ENCODE results near the gene ADAMTS12. TPM values are rescaled to one million over a fixed set of nuclear protein-coding genes. Genes with fewer than 3 reads are reported as not detected.

ADAMTS12 gene
- total and polyA plus RNA-seq, 2 of the 8 experiments (the other 6 are each of a cell fraction or from before 2014, with no cell fraction given) = 6.4 to 12.8 TPM

GRCh38 chr5:33763435-33763834, 128.4 kb downstream of the ADAMTS12 start:
- H2BK15ac ChIP-seq (ENCODE audit: low read length) = no peak overlapping the region
- no peak overlapping the region for H4K5ac ChIP-seq (ENCODE audit: insufficient read length, low read depth, low read length)
- no peaks in the 10 kb centered on the region for H3K9me3 ChIP-seq (ENCODE audit: insufficient read depth in 2 of 2, low read depth in 1 of 2, low read length in 1 of 2)
- H3K56ac ChIP-seq (replicated peaks; ENCODE audit: insufficient read length, low read depth, low read length) = no peak overlapping the region
- no peaks in the 10 kb centered on the region for H3K36me3 ChIP-seq (ENCODE audit: control insufficient read depth in 2 of 4, insufficient read depth in 4 of 4, low read length in 3 of 4)
- no peak overlapping the region for H4K8ac ChIP-seq (ENCODE audit: extremely low read depth, insufficient read depth, low read length)
- no peak for FAIRE-seq
- POLR2A ChIA-PET (ENCODE audit: partially characterized antibody) = no interaction called here
- no peak overlapping the region for H3K18ac ChIP-seq (ENCODE audit: extremely low read depth, low read length)
- peaks cover 4 to 18% (median 11%) of the 10 kb centered on the region in 4 experiments; a peak in 5 of 7 replicates for H3K4me1 ChIP-seq (replicated peaks in 1 of 4; ENCODE audit: control insufficient read depth in 3 of 4, insufficient read depth in 4 of 4, low read length in 3 of 4)
- H4K91ac ChIP-seq (replicated peaks; ENCODE audit: insufficient read length, low read length) = no peak overlapping the region
- no peak overlapping the region for H2BK12ac ChIP-seq (ENCODE audit: low read depth, low read length)
- no peaks in the 10 kb centered on the region for H3K23me2 ChIP-seq (ENCODE audit: low read depth, low read length)
- H3K4me2 ChIP-seq (ENCODE audit: insufficient read depth in 1 of 2, low read depth in 2 of 2, low read length in 2 of 2) = no peak overlapping the region; a peak in 1 of 4 replicates
- H3K27me3 ChIP-seq (replicated peaks in 1 of 4; ENCODE audit: control insufficient read depth in 3 of 4, extremely low read depth in 1 of 4, insufficient read depth in 3 of 4, low read length in 3 of 4) = no peaks in the 10 kb centered on the region
- 84% methylated on average over 2 of the region's 2 CpGs; no CpG with 5 or more reads in 1 of the 2 experiments for WGBS, 2 experiments (ENCODE audit: extremely low coverage in 1 of 2, insufficient coverage in 1 of 2, insufficient read length in 1 of 2, insufficient replicate concordance in 2 of 2, low coverage in 1 of 2, low lambda C conversion rate in 2 of 2, missing lambda C conversion rate in 1 of 2)
- no peak overlapping the region for H3K23ac ChIP-seq (ENCODE audit: insufficient read length)
- H3K14ac ChIP-seq (ENCODE audit: insufficient read length) = no peak overlapping the region
- H2BK20ac ChIP-seq (ENCODE audit: low read length) = no peak overlapping the region
- TF ChIP-seq GABPA (IDR thresholded peaks at IDR 0.05; ENCODE audit: borderline replicate concordance, insufficient read depth, low read length) (no peak), SIX5 (IDR thresholded peaks at IDR 0.05; ENCODE audit: low read depth, low read length) (no peak), JUN (IDR thresholded peaks at IDR 0.05; ENCODE audit: low read depth, low read length) (no peak), TCF12 (IDR thresholded peaks at IDR 0.05; ENCODE audit: low read depth, low read length) (no peak), TEAD4 (IDR thresholded peaks at IDR 0.05; ENCODE audit: low read depth, low read length) (no peak), BCL11A (IDR thresholded peaks at IDR 0.05; ENCODE audit: low read depth in 2 of 2, low read length in 2 of 2) (no peak), CBX8 (IDR thresholded peaks at IDR 0.05; ENCODE audit: borderline replicate concordance, low read depth, low read length) (no peak), BACH1 (IDR thresholded peaks at IDR 0.05; ENCODE audit: low read length) (no peak), NANOG (IDR thresholded peaks at IDR 0.05; ENCODE audit: insufficient read depth, low read depth, low read length, poor library complexity, severe bottlenecking) (no peak), EZH2 (IDR thresholded peaks at IDR 0.05; ENCODE audit: low read depth, low read length, severe bottlenecking) (no peak), HDAC6 (IDR thresholded peaks at IDR 0.05; ENCODE audit: low read depth, low read length) (no peak)
- no peak overlapping the region for H3K4ac ChIP-seq (replicated peaks; ENCODE audit: insufficient read length, low read depth, low read length)
- no peak overlapping the region for H2AFZ ChIP-seq (ENCODE audit: low read length)
- no peak overlapping the region for H3K27ac ChIP-seq (ENCODE audit: low read depth, low read length)
- H2BK5ac ChIP-seq (ENCODE audit: low read depth, low read length) = no peak overlapping the region
- no peaks in the 10 kb centered on the region for H3K79me1 ChIP-seq (ENCODE audit: low read depth, low read length)
- no peaks in the 10 kb centered on the region for H4K20me1 ChIP-seq (replicated peaks in 1 of 2; ENCODE audit: control insufficient read depth in 1 of 2, insufficient read depth in 2 of 2, low read length in 2 of 2)
- DNase-seq (ENCODE audit: low read depth in 1 of 2, low spot score in 2 of 2) = no peak
- CTCF ChIA-PET (ENCODE audit: partially characterized antibody) = interaction anchor here (0.9 to 1.3 kb wide), 3 partner anchors 8 to 198 kb away, joined by 3 read pairs; no protein-coding TSS in a partner anchor
- H2BK120ac ChIP-seq (replicated peaks; ENCODE audit: low read depth, low read length) = no peak overlapping the region
- H3K9ac ChIP-seq (replicated peaks in 1 of 4; ENCODE audit: extremely low read depth in 1 of 4, low read depth in 3 of 4, low read length in 3 of 4) = no peak overlapping the region
- H3K79me2 ChIP-seq (ENCODE audit: control insufficient read depth in 1 of 2, insufficient read depth in 2 of 2, low read length in 2 of 2) = no peaks in the 10 kb centered on the region; a peak in 1 of 4 replicates
- H2AK5ac ChIP-seq (ENCODE audit: low read depth, low read length) = peak overlapping the region; percentile 27; the same call in 1 of the 2 replicates
- no peak overlapping the region for H3K4me3 ChIP-seq (ENCODE audit: extremely low read depth in 1 of 4, insufficient read depth in 2 of 4, low read depth in 3 of 4, low read length in 4 of 4)

Measured in H1 (cell line).